ENCODE data around the gene TLR3. TPM values are rescaled to one million over a fixed set of nuclear protein-coding genes. Genes with fewer than 3 reads are reported as not detected.

The TLR3 gene
- total RNA-seq, 3 donors from 2014 or later, result 23.6 to 55.0 (median 51.3) TPM

DNA sequence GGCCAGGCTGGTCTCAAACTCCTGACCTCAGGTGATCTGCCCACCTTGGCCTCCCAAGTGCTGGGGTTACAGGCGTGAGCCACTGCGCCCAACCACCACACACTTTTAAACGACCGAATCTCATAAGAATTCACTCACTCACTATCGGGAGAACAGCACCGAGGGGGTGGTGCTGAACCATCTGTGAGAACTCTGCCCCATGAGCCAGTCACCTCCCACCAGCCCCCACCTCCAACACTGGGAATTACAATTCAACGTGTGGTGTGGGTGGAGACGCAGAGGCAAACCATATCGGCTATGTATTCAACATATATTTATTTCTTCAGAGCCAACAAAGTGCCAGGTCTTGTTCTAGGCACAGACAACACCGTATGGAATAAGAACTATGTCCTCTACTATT, 3.6 kb downstream of the TLR3 start:
- no peaks in the 10 kb centered on the region for H3K36me3 ChIP-seq (ENCODE audit: low read depth)
- intact Hi-C loops (cut with DNase I, micrococcal nuclease), result no loop called here
- no peak for DNase-seq
- H3K4me3 ChIP-seq, result no peak overlapping the region
- no peaks in the 10 kb centered on the region for H3K9me3 ChIP-seq
- no peaks in the 10 kb centered on the region for H3K4me1 ChIP-seq (ENCODE audit: low read depth)
- ATAC-seq, result no peak
- TF ChIP-seq, protein P1, sequence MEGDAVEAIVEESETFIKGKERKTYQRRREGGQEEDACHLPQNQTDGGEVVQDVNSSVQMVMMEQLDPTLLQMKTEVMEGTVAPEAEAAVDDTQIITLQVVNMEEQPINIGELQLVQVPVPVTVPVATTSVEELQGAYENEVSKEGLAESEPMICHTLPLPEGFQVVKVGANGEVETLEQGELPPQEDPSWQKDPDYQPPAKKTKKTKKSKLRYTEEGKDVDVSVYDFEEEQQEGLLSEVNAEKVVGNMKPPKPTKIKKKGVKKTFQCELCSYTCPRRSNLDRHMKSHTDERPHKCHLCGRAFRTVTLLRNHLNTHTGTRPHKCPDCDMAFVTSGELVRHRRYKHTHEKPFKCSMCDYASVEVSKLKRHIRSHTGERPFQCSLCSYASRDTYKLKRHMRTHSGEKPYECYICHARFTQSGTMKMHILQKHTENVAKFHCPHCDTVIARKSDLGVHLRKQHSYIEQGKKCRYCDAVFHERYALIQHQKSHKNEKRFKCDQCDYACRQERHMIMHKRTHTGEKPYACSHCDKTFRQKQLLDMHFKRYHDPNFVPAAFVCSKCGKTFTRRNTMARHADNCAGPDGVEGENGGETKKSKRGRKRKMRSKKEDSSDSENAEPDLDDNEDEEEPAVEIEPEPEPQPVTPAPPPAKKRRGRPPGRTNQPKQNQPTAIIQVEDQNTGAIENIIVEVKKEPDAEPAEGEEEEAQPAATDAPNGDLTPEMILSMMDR (IDR thresholded peaks at IDR 0.05), result no peak

DNA sequence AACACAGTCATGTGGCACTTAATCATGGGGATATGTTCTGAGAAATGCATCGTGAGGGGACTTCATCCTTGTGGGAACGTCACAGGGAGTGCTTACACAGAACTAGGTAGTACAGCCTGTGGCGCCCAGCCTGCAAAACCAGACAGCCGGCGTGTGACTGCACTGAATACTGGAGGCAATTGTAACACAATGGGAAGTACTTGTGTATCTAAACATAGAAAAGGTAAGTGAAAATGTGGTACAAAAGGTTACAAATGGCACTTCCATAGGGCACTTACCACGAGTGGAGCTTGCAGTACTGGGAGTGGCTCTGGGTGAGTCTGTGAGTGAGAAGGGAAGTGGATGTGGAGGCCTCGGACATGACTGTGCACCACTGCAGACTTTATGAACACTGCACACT, 5.2 kb downstream of the TLR3 start:
- peak; percentile 81 for ATAC-seq
- Histone ChIP-seq H3K4me3 (no peak overlapping the region), H3K9me3 (no peaks in the 10 kb centered on the region), H3K4me1 (ENCODE audit: low read depth) (no peaks in the 10 kb centered on the region), H3K36me3 (ENCODE audit: low read depth) (no peaks in the 10 kb centered on the region)
- intact Hi-C loops (cut with DNase I, micrococcal nuclease), result no loop called here
- TF ChIP-seq, protein P1 (IDR thresholded peaks at IDR 0.05), result no peak
- no peak for DNase-seq

DNA sequence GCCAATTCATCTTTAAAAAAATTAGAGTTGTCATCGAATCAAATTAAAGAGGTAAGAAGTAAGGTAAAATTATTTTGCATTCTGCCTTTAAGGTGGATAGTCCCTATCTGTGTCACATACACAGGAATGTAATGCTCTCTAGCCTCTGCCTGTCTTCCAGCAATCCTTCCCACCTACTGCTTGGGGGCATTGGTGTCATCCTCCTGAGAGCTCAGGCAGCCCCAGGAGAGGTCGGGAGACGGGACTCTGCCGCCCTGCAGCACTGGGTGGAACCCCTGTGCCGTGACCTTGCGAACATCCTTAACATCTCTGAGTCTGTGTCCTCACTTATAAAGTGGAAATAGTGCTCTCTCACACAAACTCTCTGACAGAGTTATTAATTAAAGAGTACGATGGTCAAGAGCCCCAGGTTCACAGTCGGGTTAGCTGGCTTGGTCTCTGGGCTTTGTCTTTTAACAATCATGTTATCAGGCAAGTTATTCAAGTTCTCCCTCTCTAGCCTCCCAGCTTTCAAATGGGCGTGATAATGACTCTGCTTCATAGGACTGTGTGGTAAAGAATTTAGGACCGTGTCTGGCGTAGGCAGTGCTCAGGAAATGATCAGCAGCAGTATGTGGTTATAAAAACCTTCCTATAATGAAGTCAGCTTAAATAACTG, 10.2 kb downstream of the TLR3 start:
- no peaks in the 10 kb centered on the region for H3K9me3 ChIP-seq
- H3K36me3 ChIP-seq (ENCODE audit: low read depth), result no peaks in the 10 kb centered on the region
- no peak for DNase-seq
- H3K4me1 ChIP-seq (ENCODE audit: low read depth), result no peaks in the 10 kb centered on the region
- TF ChIP-seq, protein P1 (IDR thresholded peaks at IDR 0.05), result no peak
- ATAC-seq, result no peak
- H3K4me3 ChIP-seq, result no peak overlapping the region
- intact Hi-C loops (cut with DNase I, micrococcal nuclease), result no loop called here

- TF ChIP-seq, protein P1 (IDR thresholded peaks at IDR 0.05), result no peak
- Histone ChIP-seq H3K4me1 (ENCODE audit: low read depth) (no peaks in the 10 kb centered on the region), H3K9me3 (no peaks in the 10 kb centered on the region), H3K36me3 (ENCODE audit: low read depth) (no peaks in the 10 kb centered on the region), H3K4me3 (no peak overlapping the region)
- ATAC-seq (no peak), DNase-seq (no peak)
- intact Hi-C loops (cut with DNase I, micrococcal nuclease), result no loop called here
Measured at GRCh38 chr4:186079694-186080093, 10.7 kb downstream of the TLR3 start.

DNA sequence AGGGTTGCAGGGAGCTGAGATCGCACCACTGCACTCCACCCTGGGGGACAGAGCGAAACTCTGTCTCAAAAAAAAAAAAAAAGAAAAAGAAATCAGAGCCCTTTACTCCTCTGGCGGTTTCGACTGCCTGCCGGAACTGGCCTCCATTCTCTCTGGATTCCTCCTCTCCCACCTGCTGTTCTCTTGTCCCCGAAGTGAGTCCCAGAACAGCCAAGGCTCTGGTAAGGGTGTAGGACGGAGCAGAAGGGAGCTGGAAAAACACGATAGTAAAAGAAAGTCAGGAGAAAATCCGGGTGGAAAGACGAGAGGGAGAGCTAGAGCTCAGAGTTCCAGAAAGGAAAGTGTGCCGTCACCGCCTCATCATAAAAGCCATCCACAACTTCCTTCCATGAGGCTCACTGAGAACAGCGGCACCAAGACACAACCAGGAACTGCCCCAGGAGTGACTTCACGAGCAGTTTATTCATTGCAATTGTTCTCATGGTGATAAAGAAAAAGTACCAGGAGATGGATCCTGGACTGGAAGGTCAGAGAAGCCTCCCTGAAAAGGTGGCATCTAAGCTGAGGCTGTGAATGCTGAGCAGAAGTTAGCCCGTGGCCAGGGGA, 12.3 kb downstream of the TLR3 start:
- Histone ChIP-seq H3K4me3 (no peak overlapping the region), H3K36me3 (ENCODE audit: low read depth) (no peaks in the 10 kb centered on the region), H3K9me3 (no peaks in the 10 kb centered on the region), H3K4me1 (ENCODE audit: low read depth) (no peaks in the 10 kb centered on the region)
- TF ChIP-seq, protein P1 (IDR thresholded peaks at IDR 0.05), result no peak
- intact Hi-C loops (cut with DNase I, micrococcal nuclease), result no loop called here
- peak; percentile 77 for ATAC-seq
- DNase-seq, result no peak
